HG03558 (cell line): ENCODE results near the gene MAB21L3.
"Not testable (repeated sequence)": the region's sequence is repeated elsewhere in the genome, so short reads cannot be mapped to it uniquely, and the experiment has no call there.

Experiments used
- ATAC-seq: cut with Tn5 transposase; IDR thresholded peaks from one replicate; pipeline ENCODE4 v1.9.1; 2021; ENCODE audit warnings: moderate number of reproducible peaks; ENCODE audit not compliant: unreplicated experiment; ENCODE audit errors: extremely low read depth

The MAB21L3 gene

GRCh38 chr1:116131866-116132605 is 20.8 kb downstream of the MAB21L3 start:
- no peak for ATAC-seq

GRCh38 chr1:116133696-116134475 is 22.7 kb downstream of the MAB21L3 start:
- no peak for ATAC-seq

DNA sequence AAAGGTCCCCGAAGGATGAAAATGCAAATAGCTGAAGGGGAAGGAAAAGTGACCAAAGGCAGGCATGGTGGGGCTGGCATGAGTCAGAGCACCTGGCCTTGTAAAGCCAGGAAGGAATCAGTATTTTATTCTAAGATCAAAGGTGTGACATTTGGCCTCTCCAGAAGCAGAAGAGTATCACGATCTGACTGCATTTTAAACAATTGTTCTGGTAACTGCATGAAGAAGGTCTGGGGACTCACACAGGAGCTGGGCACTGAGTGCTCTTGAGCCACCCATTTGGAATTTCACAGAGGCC is 23.2 kb downstream of the MAB21L3 start:
- no peak for ATAC-seq

GRCh38 chr1:116138277-116138792 is 27.1 kb downstream of the MAB21L3 start:
- ATAC-seq: no peak

- no peak for ATAC-seq
Measured at GRCh38 chr1:116139592-116140134, 28.5 kb downstream of the MAB21L3 start.

DNA sequence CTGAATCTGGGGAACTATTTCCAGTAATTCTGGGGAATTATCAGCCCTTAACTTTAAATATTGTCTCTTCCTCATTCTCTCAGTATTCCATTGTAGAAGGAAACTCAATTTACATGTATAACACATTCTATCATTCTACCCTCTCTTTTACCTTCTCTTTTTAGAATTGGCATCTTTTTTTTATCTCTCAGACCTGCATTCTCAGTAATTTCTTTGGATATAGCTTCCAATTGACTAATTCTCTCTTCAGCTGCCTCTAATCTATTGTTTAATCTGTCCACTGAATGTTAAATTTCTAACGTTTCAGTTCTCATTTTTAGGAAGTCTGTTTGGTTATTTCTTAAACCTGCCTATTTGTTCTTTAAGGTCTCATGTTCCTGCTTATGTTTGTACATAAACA is 33.0 kb downstream of the MAB21L3 start:
- no peak for ATAC-seq

DNA sequence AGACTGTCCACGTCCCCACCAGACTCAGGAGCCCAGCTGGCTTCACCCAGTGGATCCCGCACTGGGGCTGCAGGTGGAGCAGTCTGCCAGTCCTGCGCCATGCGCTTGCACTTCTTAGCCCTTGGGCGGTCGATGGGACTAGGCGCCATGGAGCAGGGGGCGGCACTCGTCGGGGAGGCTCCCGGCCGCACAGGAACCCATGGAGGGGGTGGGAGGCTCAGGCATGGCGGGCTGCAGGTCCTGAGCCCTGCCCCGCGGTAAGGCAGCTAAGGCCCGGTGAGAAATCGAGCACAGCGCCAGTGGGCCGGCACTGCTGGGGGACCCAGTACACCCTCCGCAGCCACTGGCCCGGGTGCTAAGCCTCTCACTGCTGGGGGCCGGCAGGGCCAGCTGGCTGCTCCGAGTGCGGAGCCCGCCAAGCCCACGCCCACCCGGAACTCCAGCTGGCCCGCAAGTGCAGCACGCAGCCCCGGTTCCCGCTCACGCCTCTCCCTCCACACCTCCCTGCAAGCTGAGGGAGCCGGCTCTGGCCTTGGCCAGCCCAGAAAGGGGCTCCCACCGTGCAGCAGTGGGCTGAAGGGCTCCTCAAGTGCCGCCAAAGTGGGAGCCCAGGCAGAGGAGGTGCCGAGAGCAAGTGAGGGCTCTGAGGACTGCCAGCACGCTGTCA is 35.4 kb downstream of the MAB21L3 start:
- not testable (repeated sequence) for ATAC-seq

DNA sequence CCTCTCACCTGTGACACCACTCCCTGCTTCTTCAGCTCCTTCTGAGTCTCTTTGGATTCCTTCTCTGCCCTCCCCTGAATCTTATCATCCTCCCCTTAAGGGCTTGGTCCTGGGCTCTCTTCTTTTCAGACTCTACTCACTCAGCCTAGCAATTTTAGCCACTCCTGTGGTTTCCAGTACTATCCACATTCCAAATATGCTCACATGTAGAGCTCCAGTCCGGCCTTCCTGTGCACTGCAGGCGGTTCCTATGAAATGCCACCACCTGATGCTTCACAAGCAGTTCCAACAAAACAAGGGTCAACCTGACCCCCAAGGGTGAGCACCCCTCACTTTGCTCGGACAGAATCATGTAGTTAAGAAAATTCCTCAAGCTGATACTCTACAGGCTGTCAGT is 35.9 kb downstream of the MAB21L3 start:
- no peak for ATAC-seq

GRCh38 chr1:116147972-116148371 is 36.8 kb downstream of the MAB21L3 start:
- ATAC-seq: no peak

DNA sequence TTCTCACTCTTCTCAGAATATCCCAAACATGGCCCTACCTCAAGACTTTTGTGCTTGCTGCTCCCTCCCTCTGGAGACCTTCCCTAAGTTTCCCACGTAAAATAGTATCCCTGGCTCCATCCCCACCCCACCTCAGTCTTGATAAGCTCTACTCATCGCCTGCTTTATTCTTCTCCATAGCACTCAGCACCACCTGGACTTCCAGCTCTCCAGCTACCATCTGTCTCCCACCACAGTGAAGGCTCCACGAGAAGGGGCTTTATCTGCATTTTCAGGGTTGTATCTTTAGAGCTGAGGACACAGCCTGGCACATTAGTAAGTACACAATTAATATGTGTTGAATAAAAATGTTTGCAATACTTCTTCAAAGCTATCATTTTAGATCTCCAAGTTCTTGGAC is 37.8 kb downstream of the MAB21L3 start:
- ATAC-seq: no peak

- no peak for ATAC-seq
Measured at GRCh38 chr1:116150368-116150767, 39.2 kb downstream of the MAB21L3 start.

DNA sequence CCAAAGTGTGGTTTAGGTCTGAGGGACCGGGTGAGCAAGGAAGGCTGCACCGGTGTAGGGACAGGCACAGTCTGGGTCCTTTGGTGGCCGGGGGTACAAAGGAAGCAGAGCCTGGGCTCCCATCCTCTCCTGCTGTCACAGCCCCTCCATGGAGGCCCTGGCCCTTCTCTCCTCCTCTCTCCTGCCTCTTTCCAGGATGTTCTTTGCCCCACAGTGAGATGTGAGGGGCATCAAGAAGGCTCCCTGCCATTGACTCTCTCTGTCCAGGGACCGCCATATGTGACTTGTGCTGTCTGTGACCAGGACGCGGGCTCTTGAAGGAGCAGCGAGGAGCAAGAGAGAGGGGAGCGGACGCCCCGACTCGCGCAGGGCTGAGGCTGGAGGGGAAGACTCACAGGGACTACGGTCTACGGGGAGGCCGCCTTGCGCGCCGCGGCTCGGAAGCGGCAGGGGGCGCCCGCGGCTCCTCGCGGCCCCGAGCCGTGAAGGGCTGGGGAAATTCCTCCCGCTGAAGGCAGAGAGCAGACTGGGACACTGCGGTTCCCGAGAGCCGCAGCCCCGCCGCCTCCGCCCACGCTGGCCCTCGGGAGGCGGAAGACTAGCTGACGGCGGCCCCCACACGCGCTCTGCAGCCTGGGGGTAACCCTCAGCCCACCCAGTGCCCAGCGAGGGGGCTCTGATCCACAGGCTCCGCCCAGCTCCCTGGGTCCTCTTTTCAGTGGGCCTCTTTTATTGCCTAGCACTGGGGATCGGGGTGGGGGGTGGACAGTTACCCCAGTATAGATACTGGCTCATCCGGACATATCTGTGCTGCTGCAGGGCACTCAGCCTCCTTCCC is 40.8 kb downstream of the MAB21L3 start:
- peak; percentile 87 for ATAC-seq

DNA sequence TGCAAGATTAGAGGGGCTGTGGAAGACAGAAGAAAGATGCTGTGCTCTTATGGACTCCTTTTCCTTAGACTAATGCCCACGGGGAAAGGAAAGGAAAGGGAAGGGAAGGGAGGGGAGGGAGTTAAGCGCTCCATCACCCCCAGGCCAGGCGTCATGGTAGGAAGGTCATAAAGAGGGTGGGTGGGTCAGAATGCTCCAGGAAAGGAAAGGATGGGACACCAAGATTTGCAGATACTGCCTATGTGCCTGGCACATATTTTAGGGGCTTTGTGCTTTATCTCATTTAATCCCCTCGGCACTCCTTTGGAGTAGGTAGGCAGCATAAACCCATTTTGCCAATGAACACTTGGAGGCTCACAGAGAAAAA is 41.4 kb downstream of the MAB21L3 start:
- no peak for ATAC-seq

DNA sequence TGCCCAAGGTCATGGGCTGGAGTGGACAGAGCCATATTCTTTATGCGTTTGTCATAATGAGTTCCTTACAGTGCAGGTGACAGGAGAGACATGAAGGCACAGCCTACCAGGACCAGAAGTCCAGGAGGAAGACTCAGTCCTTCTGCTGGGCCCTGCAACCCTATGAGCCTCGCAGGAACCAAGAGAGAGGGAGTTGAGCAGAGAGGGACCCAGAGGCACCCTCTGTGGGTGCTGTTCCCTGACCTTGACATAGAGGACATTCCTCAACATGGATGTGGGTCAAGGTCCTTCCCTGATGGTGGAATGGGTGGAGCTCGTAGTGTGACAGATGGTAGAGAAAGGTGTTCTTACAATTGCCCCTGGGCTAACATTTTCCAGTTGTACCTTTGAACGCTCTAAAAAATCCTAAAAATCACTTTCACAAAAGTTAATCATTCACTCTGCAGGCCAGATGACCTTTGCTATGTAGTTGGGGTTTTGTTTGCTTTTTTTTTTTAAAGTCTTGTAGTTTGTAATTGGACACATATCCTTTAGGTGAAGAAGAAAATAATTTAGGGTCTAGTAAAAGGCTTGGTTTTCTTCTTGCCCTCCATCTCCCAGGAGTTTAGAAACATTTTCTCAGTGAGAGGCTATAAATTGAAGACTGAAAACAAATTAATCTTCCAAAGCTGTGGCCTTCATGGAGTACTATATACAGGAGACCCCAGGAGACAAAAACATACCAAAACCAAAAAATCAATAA is 41.9 kb downstream of the MAB21L3 start:
- ATAC-seq: no peak

- ATAC-seq: no peak
Measured at GRCh38 chr1:116153692-116154031, 42.5 kb downstream of the MAB21L3 start.

- no peak for ATAC-seq
Measured at GRCh38 chr1:116154536-116154935, 43.3 kb downstream of the MAB21L3 start.

DNA sequence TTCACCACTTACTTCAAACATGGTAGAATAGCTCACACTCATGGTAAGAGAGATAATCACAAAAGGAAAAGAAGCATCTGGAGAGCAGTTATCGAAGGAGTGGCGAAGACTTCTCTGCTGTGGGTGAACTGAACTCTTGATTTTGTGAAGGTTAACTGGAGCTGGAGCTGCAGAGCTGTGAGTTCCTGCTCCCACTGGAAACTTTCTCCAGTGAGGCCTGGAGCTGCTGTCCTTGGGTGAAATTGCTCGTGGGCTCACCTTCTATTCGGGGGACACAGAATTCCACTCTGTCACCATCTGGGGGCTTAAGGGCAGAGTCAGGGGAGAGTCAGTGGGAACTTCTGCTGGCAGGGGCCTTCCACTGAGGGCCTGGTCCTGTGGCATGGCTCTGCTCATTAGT is 45.9 kb downstream of the MAB21L3 start:
- ATAC-seq: no peak

DNA sequence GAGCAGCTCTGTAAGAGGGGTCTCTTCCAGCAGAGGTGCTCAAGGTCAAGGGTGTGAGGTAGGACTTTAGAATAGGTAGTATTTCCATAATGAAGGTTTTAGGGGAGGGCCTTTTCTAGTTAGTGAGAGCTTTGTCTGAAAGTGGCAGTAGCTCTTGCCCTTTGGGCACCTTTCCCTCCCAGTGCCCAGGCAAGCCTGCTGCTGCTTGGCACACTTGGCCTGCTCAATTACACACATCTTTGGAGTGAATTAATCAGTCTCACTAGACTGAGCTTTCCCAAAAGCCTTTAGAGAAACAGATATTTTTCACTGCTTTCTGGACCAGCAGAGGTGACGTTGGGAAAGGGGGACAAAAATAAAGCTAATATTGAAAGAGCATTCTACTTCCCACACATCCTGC is 48.0 kb downstream of the MAB21L3 start:
- ATAC-seq: no peak

GRCh38 chr1:116159611-116160010 is 48.4 kb downstream of the MAB21L3 start:
- ATAC-seq: no peak

- no peak for ATAC-seq
Measured at GRCh38 chr1:116161390-116161789, 50.2 kb downstream of the MAB21L3 start.
